Measurements from ENCODE around the gene LAGE3.
A peak's percentile ranks its signal among the peaks of the same experiment; 100 is the strongest.

Gene LAGE3

GRCh38 chrX:154485150-154486051 is 6.3 kb upstream of the LAGE3 start:
- no peak for DNase-seq (ENCODE audit: low read depth)
- no peak for TF ChIP-seq CTCF (IDR thresholded peaks at IDR 0.05; ENCODE audit: low read depth, low read length, missing control alignments)
- in situ Hi-C loops (cut with HindIII; ENCODE audit: low sequenced_read_pairs): loop anchor here (5.0 kb wide), 1 partner anchor 38 kb away; no protein-coding TSS in a partner anchor
- H3K4me3 ChIP-seq (ENCODE audit: low read depth, low read length): peak overlapping the region; percentile 46

- no peak for DNase-seq (ENCODE audit: low read depth)
- no peak for TF ChIP-seq CTCF (IDR thresholded peaks at IDR 0.05; ENCODE audit: low read depth, low read length, missing control alignments)
- in situ Hi-C loops (cut with HindIII; ENCODE audit: low sequenced_read_pairs): loop anchor here (5.0 kb wide), 1 partner anchor 37 kb away; no protein-coding TSS in a partner anchor
- H3K4me3 ChIP-seq (ENCODE audit: low read depth, low read length): no peak overlapping the region
These were observed 5.4 kb upstream of the LAGE3 start for GRCh38 chrX:154484255-154485149.

- TF ChIP-seq CTCF (IDR thresholded peaks at IDR 0.05; ENCODE audit: low read depth, low read length, missing control alignments): no peak
- in situ Hi-C loops (cut with HindIII; ENCODE audit: low sequenced_read_pairs): no loop called here
- H3K4me3 ChIP-seq (ENCODE audit: low read depth, low read length): no peak overlapping the region
- no peak for DNase-seq (ENCODE audit: low read depth)
These were observed 4.2 kb upstream of the LAGE3 start for GRCh38 chrX:154483325-154483724.

GRCh38 chrX:154482786-154483185 is 3.7 kb upstream of the LAGE3 start:
- in situ Hi-C loops (cut with HindIII; ENCODE audit: low sequenced_read_pairs): no loop called here
- TF ChIP-seq CTCF (IDR thresholded peaks at IDR 0.05; ENCODE audit: low read depth, low read length, missing control alignments): no peak
- no peak overlapping the region for H3K4me3 ChIP-seq (ENCODE audit: low read depth, low read length)
- DNase-seq (ENCODE audit: low read depth): no peak

GRCh38 chrX:154481911-154482601 is 3.0 kb upstream of the LAGE3 start:
- no peak for DNase-seq (ENCODE audit: low read depth)
- no peak for TF ChIP-seq CTCF (IDR thresholded peaks at IDR 0.05; ENCODE audit: low read depth, low read length, missing control alignments)
- in situ Hi-C loops (cut with HindIII; ENCODE audit: low sequenced_read_pairs): no loop called here
- H3K4me3 ChIP-seq (ENCODE audit: low read depth, low read length): no peak overlapping the region

- in situ Hi-C loops (cut with HindIII; ENCODE audit: low sequenced_read_pairs): no loop called here
- no peak overlapping the region for H3K4me3 ChIP-seq (ENCODE audit: low read depth, low read length)
- TF ChIP-seq CTCF (IDR thresholded peaks at IDR 0.05; ENCODE audit: low read depth, low read length, missing control alignments): no peak
- DNase-seq (ENCODE audit: low read depth): no peak
These were observed 2.1 kb upstream of the LAGE3 start for GRCh38 chrX:154481195-154481594.

Data from astrocyte of the cerebellum (primary cell).